Activated CD4-positive, alpha-beta T cell treated with anti-CD3 and anti-CD28 coated beads, Interleukin-2, amount 50 U/mL, for 24 hours (primary cell): ENCODE data around the gene MBD6.

ENCODE experiments used
- DNase-seq, 2 donors: peaks; one replicate each; pipeline ENCODE4 v3.0.0-alpha.2; 2020; ENCODE audit warnings: low read depth in 1 of 2, low spot score in 1 of 2

The MBD6 gene

DNA sequence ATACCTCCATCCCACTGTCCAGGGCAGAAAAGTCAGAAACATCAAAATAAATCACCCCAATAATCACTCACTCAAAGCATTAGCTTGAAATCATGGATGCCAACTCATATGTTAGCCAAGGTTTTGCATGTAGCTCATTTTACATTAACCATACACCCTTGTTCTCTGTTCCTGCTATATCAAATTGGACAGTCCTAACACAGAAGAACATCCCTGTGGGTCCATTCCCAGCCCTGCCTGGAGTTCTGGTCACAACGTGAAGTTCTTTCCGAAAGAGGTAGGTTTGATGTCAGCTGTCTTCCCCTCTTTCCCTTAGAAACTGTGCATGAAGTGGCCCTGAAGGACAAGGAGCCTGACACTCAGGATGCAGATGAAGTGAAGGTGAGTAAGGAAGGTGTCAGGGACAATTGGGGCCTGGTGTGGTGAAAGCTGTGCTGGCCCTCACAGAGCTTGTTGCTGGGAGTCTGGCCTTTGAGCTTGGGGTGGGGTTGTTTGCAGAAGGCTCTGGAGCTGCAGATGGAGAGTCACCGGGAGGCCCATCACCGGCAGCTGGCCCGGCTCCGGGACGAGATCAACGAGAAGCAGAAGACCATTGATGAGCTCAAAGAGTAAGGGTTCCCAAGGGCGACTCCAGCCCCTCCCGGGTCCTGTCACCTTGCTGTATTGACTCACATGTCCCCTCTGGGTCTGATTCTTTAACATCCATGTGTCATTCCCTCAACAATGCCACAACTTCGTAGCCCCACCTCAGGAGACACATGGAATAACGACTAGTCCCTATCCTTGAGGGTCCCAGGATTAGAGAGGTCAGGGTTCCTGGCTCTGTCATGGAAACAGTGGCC is 53.4 kb downstream of the MBD6 start:
- DNase-seq, result no peak

DNA sequence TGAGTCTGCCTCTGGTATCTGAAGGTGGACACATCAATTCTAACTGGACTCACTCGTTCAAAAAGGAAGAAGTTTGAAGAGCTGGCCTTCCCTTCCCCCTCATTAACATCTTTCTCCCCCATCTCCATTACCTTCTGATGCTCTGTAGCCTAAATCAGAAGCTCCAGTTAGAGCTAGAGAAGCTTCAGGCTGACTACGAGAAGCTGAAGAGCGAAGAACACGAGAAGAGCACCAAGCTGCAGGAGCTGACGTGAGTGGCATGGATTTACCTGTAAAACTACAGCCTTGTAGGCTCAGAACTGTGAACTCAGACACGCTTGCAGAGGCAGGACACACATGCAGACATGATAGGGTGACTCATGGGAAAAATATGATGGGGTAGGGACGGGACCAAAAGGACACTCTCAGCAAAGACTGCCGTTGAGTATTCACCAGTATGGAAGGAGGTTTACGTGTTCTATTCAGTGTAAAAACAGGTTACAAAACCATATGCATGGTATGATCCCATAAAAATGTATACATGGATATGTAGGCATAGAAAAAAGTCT is 54.1 kb downstream of the MBD6 start:
- no peak for DNase-seq

DNA sequence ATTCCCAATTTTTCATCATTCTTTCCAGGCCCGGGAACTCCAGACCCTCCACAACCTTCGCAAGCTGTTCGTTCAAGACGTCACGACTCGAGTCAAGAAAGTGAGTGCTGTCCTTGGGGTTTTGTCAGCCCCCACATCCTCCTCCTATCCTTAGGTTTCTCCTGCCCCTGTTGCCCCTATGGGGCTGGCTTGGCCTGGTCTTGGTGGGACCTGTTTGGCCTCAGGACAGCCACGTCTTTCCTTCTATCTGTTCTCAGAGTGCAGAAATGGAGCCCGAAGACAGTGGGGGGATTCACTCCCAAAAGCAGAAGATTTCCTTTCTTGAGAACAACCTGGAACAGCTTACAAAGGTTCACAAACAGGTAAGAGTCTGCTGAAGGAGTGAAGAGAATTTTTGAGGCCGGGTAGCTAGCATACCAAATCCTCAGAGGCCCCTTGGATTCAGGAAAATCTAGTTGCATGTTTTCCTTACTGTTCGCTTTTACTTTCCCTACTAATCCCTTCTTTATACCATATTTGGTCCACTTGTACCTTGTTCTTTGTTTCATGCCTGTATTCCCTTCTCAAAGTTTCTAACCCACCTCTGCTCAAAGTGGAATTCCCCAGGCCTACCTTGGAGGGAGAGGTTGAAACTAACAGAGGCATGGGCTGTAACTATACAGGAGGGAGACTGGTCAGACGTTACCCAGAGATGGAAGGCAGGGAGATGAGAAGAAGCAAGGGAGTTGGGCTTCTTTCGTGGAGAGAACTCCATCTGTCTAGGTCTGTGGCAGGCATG is 55.5 kb downstream of the MBD6 start:
- no peak for DNase-seq

DNA sequence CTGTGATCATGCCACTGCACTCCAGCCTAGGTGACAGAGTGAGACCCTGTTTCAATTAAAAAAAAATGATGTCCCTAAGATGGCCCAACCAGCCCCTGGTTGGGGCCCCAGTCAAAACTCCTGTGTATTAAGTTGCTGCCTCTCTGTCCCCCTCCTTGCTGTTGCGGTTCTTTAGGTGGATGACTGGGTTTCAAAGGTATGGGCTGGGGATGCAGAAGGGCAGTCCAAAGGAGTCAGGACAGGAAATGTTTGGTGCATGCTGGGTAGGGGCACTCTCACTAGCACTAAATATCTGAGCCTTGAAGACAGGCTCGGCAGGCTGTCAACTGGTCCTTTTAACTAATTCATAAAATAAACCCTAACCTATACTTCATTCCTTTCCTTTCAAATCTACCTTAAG is 56.4 kb downstream of the MBD6 start:
- no peak for DNase-seq
